ENCODE results near the gene KLHL28. TPM values are rescaled to one million over a fixed set of nuclear protein-coding genes. Genes with fewer than 3 reads are reported as not detected.

The KLHL28 gene
- polyA plus RNA-seq, 3 donors = 4.1 to 16.8 (median 16.4) TPM

GRCh38 chr14:44956866-44957265 is 4.9 kb downstream of the KLHL28 start:
- H3K9ac ChIP-seq (ENCODE audit: insufficient read depth, low read length, poor library complexity, severe bottlenecking) = no peak overlapping the region
- peaks cover 65% of the 10 kb centered on the region for H4K20me1 ChIP-seq (ENCODE audit: insufficient read depth, low read length)
- Mint-ChIP-seq H3K36me3 (peaks cover 7 to 13% of the 10 kb centered on the region in 2 donors), H3K4me3 (no peak overlapping the region), H3K9me3 (no peaks in the 10 kb centered on the region), H3K27me3 (ENCODE audit: low read depth in 3 of 3) (no peaks in the 10 kb centered on the region), H3K27ac (no peak overlapping the region), H3K4me1 (peaks cover 14% of the 10 kb centered on the region)
- H3K4me1 ChIP-seq (ENCODE audit: control insufficient read depth in 1 of 2, insufficient read depth in 2 of 2, low read length in 2 of 2) = peaks cover 12 to 21% of the 10 kb centered on the region in 2 donors
- no peak overlapping the region for H3K4me2 ChIP-seq (replicated peaks; ENCODE audit: extremely low read depth, low read length, poor library complexity, severe bottlenecking)
- H3K79me2 ChIP-seq (ENCODE audit: insufficient read depth, low read length) = peaks cover 88% of the 10 kb centered on the region
- TF ChIP-seq, protein P1, sequence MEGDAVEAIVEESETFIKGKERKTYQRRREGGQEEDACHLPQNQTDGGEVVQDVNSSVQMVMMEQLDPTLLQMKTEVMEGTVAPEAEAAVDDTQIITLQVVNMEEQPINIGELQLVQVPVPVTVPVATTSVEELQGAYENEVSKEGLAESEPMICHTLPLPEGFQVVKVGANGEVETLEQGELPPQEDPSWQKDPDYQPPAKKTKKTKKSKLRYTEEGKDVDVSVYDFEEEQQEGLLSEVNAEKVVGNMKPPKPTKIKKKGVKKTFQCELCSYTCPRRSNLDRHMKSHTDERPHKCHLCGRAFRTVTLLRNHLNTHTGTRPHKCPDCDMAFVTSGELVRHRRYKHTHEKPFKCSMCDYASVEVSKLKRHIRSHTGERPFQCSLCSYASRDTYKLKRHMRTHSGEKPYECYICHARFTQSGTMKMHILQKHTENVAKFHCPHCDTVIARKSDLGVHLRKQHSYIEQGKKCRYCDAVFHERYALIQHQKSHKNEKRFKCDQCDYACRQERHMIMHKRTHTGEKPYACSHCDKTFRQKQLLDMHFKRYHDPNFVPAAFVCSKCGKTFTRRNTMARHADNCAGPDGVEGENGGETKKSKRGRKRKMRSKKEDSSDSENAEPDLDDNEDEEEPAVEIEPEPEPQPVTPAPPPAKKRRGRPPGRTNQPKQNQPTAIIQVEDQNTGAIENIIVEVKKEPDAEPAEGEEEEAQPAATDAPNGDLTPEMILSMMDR (IDR thresholded peaks at IDR 0.05) = no peak
- H2AFZ ChIP-seq (ENCODE audit: insufficient read depth, low read depth, low read length, poor library complexity, severe bottlenecking) = no peak overlapping the region
- no peak overlapping the region for H3K4me3 ChIP-seq (replicated peaks in 1 of 3; ENCODE audit: low read depth in 2 of 3, low read length in 3 of 3)
- 100% methylated on average over 1 of the region's 3 CpGs for WGBS (ENCODE audit: insufficient coverage)
- no peak overlapping the region for H3K27ac ChIP-seq (ENCODE audit: low read depth in 1 of 2, low read length in 2 of 2)
- DNase-seq = no peak
- H3K9me3 ChIP-seq (replicated peaks in 1 of 2; ENCODE audit: control insufficient read depth in 1 of 2, insufficient read depth in 1 of 2, low read length in 2 of 2) = no peaks in the 10 kb centered on the region
- intact Hi-C loops (cut with micrococcal nuclease) = no loop called here
- no peaks in the 10 kb centered on the region for H3K27me3 ChIP-seq (ENCODE audit: control insufficient read depth in 2 of 2, insufficient read depth in 2 of 2, low read length in 2 of 2)
- peaks cover 5 to 17% of the 10 kb centered on the region in 2 donors for H3K36me3 ChIP-seq (replicated peaks in 1 of 2; ENCODE audit: control insufficient read depth in 1 of 2, insufficient read depth in 2 of 2, low read length in 2 of 2)

DNA sequence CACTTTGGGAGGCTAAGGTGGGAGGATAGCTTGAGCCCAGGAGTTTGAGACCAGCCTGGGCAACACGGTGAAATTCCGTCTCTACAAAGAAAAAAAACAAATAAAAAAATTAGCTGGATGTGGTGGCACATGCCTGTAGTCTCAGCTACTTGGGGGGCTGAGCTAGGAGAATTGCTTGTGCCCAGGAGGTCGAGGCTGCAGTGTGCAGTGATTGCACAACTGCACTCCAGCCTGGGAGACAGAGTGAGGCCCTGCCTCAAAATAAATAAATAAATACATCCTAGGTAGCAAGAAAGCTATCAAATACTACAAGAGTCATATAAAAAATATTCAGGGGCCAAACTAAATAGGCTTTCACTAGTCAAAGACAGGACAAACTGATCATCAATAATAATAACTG is 6.2 kb downstream of the KLHL28 start:
- Mint-ChIP-seq H3K36me3 (peaks cover 10 to 16% of the 10 kb centered on the region in 2 donors), H3K27ac (no peak overlapping the region), H3K4me1 (peaks cover 13% of the 10 kb centered on the region), H3K27me3 (ENCODE audit: low read depth in 3 of 3) (no peaks in the 10 kb centered on the region), H3K9me3 (no peaks in the 10 kb centered on the region), H3K4me3 (no peak overlapping the region)
- TF ChIP-seq, protein P1 (IDR thresholded peaks at IDR 0.05) = no peak
- no peaks in the 10 kb centered on the region for H3K9me3 ChIP-seq (replicated peaks in 1 of 2; ENCODE audit: control insufficient read depth in 1 of 2, insufficient read depth in 1 of 2, low read length in 2 of 2)
- no peak overlapping the region for H3K4me2 ChIP-seq (replicated peaks; ENCODE audit: extremely low read depth, low read length, poor library complexity, severe bottlenecking)
- no peak overlapping the region for H3K4me3 ChIP-seq (replicated peaks in 1 of 3; ENCODE audit: low read depth in 2 of 3, low read length in 3 of 3)
- 80% methylated on average over 1 of the region's 3 CpGs for WGBS (ENCODE audit: insufficient coverage)
- peaks cover 5 to 28% of the 10 kb centered on the region in 2 donors for H3K36me3 ChIP-seq (replicated peaks in 1 of 2; ENCODE audit: control insufficient read depth in 1 of 2, insufficient read depth in 2 of 2, low read length in 2 of 2)
- H3K4me1 ChIP-seq (ENCODE audit: control insufficient read depth in 1 of 2, insufficient read depth in 2 of 2, low read length in 2 of 2) = peaks cover 7 to 15% of the 10 kb centered on the region in 2 donors
- H2AFZ ChIP-seq (ENCODE audit: insufficient read depth, low read depth, low read length, poor library complexity, severe bottlenecking) = no peak overlapping the region
- H3K9ac ChIP-seq (ENCODE audit: insufficient read depth, low read length, poor library complexity, severe bottlenecking) = no peak overlapping the region
- H3K79me2 ChIP-seq (ENCODE audit: insufficient read depth, low read length) = peaks cover 84% of the 10 kb centered on the region
- no peaks in the 10 kb centered on the region for H3K27me3 ChIP-seq (ENCODE audit: control insufficient read depth in 2 of 2, insufficient read depth in 2 of 2, low read length in 2 of 2)
- DNase-seq = no peak
- intact Hi-C loops (cut with micrococcal nuclease) = no loop called here
- H4K20me1 ChIP-seq (ENCODE audit: insufficient read depth, low read length) = peaks cover 73% of the 10 kb centered on the region
- no peak overlapping the region for H3K27ac ChIP-seq (ENCODE audit: low read depth in 1 of 2, low read length in 2 of 2)

Data from CD14-positive monocyte (primary cell).